Mesendoderm (in vitro differentiated cells): ENCODE results near the gene NOC2L.

Experiments used
- DNase-seq: peaks from one replicate; pipeline ENCODE4 v3.0.0; 2013
- H2AK5ac ChIP-seq: 2 replicates; pipeline ENCODE4 v1.6.1; 2013; ENCODE audit warnings: low read length, inconsistent platforms
- H2BK120ac ChIP-seq: 2 replicates; pipeline ENCODE4 v1.6.1; 2013; ENCODE audit warnings: low read depth, mild to moderate bottlenecking, low read length, moderate library complexity, mixed read lengths
- H2BK15ac ChIP-seq: replicated peaks from 2 replicates; pipeline ENCODE4 v1.6.1; 2013; ENCODE audit warnings: low read depth, mild to moderate bottlenecking, moderate library complexity
- H2BK5ac ChIP-seq: 2 replicates; pipeline ENCODE4 v1.6.1; 2013; ENCODE audit warnings: low read length, inconsistent platforms
- H3K18ac ChIP-seq: 2 replicates; pipeline ENCODE4 v1.6.1; 2013; ENCODE audit warnings: mild to moderate bottlenecking, low read length, mixed read lengths
- H3K23ac ChIP-seq: one replicate; pipeline ENCODE4 v1.6.1; 2013; ENCODE audit warnings: low read length
- H3K27ac ChIP-seq: 2 replicates; pipeline ENCODE4 v1.5.1; 2013; ENCODE audit warnings: low read depth, mild to moderate bottlenecking, inconsistent platforms, low read length, moderate library complexity
- H3K27me3 ChIP-seq: 2 replicates; pipeline ENCODE4 v1.6.1; 2013; ENCODE audit warnings: low read length, control low read depth, mild to moderate bottlenecking, inconsistent platforms; ENCODE audit not compliant: insufficient read depth, poor library complexity
- H3K36me3 ChIP-seq: 2 replicates; pipeline ENCODE4 v1.6.1; 2013; ENCODE audit warnings: low read length, inconsistent platforms; ENCODE audit not compliant: control insufficient read depth, insufficient read depth
- H3K4ac ChIP-seq: one replicate; pipeline ENCODE4 v1.6.1; 2013; ENCODE audit warnings: low read depth, mild to moderate bottlenecking, low read length, moderate library complexity
- H3K4me1 ChIP-seq: 2 replicates; pipeline ENCODE4 v1.6.1; 2013; ENCODE audit warnings: low read depth, low read length, inconsistent platforms; ENCODE audit not compliant: control insufficient read depth
- H3K4me2 ChIP-seq: 2 replicates; pipeline ENCODE4 v1.6.1; 2013; ENCODE audit warnings: low read length
- H3K4me3 ChIP-seq: 2 replicates; pipeline ENCODE4 v1.5.1; 2013; ENCODE audit warnings: mild to moderate bottlenecking, low read length
- H3K56ac ChIP-seq: one replicate; pipeline ENCODE4 v1.6.1; 2013; ENCODE audit warnings: low read length
- H3K79me1 ChIP-seq: 2 replicates; pipeline ENCODE4 v1.6.1; 2013; ENCODE audit warnings: low read length, inconsistent platforms
- H3K79me2 ChIP-seq: 2 replicates; pipeline ENCODE4 v1.6.1; 2013; ENCODE audit warnings: mild to moderate bottlenecking, low read length; ENCODE audit not compliant: control insufficient read depth, insufficient read depth
- H3K9ac ChIP-seq: 2 replicates; pipeline ENCODE4 v1.6.1; 2013; ENCODE audit warnings: low read length, inconsistent platforms
- H4K5ac ChIP-seq: one replicate; pipeline ENCODE4 v1.6.1; 2013; ENCODE audit warnings: low read length
- H4K8ac ChIP-seq: one replicate; pipeline ENCODE4 v1.6.1; 2013; ENCODE audit warnings: low read depth, mild to moderate bottlenecking, control low read depth, low read length, moderate library complexity
- WGBS: extraction: QIAGEN DNeasy Blood & Tissue Kit; methylation state at CpG from one replicate; pipeline ENCODE4 v1.1.7; 2013; ENCODE audit warnings: low lambda C conversion rate, missing lambda C conversion rate; ENCODE audit not compliant: insufficient coverage; ENCODE audit errors: extremely low coverage; 5-methylcytosine and 5-hydroxymethylcytosine counted together

Gene NOC2L

GRCh38 chr1:970242-970972, 11.4 kb upstream of the NOC2L start:
- H4K8ac ChIP-seq, result no peak overlapping the region

GRCh38 chr1:969260-969855, 10.3 kb upstream of the NOC2L start:
- H3K27me3 ChIP-seq, result no peaks in the 10 kb centered on the region
- no peak overlapping the region for H2BK5ac ChIP-seq
- H3K79me1 ChIP-seq, result no peaks in the 10 kb centered on the region

More at GRCh38 chr1:970242-970972, 11.4 kb upstream of the NOC2L start:
- no peak overlapping the region for H3K56ac ChIP-seq
- no peak overlapping the region for H2AK5ac ChIP-seq
- no peak for DNase-seq
- no peaks in the 10 kb centered on the region for H3K79me1 ChIP-seq
- no peak overlapping the region for H3K4me2 ChIP-seq
- no peak overlapping the region for H3K23ac ChIP-seq
- H3K27ac ChIP-seq, result no peak overlapping the region
- H2BK15ac ChIP-seq, result no peak overlapping the region
- no peak overlapping the region for H3K4me3 ChIP-seq
- H4K5ac ChIP-seq, result no peak overlapping the region
- no peaks in the 10 kb centered on the region for H3K36me3 ChIP-seq
- no peak overlapping the region for H3K9ac ChIP-seq
- H3K27me3 ChIP-seq, result no peaks in the 10 kb centered on the region
- H2BK5ac ChIP-seq, result no peak overlapping the region
- H3K18ac ChIP-seq, result no peak overlapping the region
- H3K79me2 ChIP-seq, result no peaks in the 10 kb centered on the region
- no peak overlapping the region for H3K4ac ChIP-seq
- no peaks in the 10 kb centered on the region for H3K4me1 ChIP-seq
- no peak overlapping the region for H2BK120ac ChIP-seq
- no CpG with 5 or more reads among the region's 33 CpGs for whole genome bisulfite sequencing

GRCh38 chr1:967466-968343, 8.6 kb upstream of the NOC2L start:
- no peaks in the 10 kb centered on the region for H3K79me1 ChIP-seq
- no peak overlapping the region for H3K4me3 ChIP-seq
- H4K5ac ChIP-seq, result no peak overlapping the region
- no peak overlapping the region for H2BK15ac ChIP-seq
- no peaks in the 10 kb centered on the region for H3K4me1 ChIP-seq
- no peaks in the 10 kb centered on the region for H3K27me3 ChIP-seq
- no peak overlapping the region for H2BK5ac ChIP-seq
- H3K18ac ChIP-seq, result no peak overlapping the region
- no peaks in the 10 kb centered on the region for H3K36me3 ChIP-seq
- H3K56ac ChIP-seq, result peak overlapping the region; percentile 62
- no CpG with 5 or more reads among the region's 23 CpGs for WGBS
- H3K4ac ChIP-seq, result no peak overlapping the region
- no peak overlapping the region for H3K9ac ChIP-seq
- H3K79me2 ChIP-seq, result no peaks in the 10 kb centered on the region
- H3K4me2 ChIP-seq, result no peak overlapping the region
- no peak overlapping the region for H3K27ac ChIP-seq
- no peak overlapping the region for H2BK120ac ChIP-seq
- no peak for DNase-seq
- H4K8ac ChIP-seq, result no peak overlapping the region
- no peak overlapping the region for H3K23ac ChIP-seq
- H2AK5ac ChIP-seq, result no peak overlapping the region

More at GRCh38 chr1:969260-969855, 10.3 kb upstream of the NOC2L start:
- Histone ChIP-seq H3K79me2 (no peaks in the 10 kb centered on the region), H2BK120ac (no peak overlapping the region), H3K27ac (no peak overlapping the region), H4K5ac (no peak overlapping the region), H3K36me3 (no peaks in the 10 kb centered on the region), H3K4me3 (no peak overlapping the region), H2BK15ac (no peak overlapping the region), H3K56ac (no peak overlapping the region), H3K23ac (no peak overlapping the region), H3K18ac (no peak overlapping the region), H3K4ac (no peak overlapping the region), H3K9ac (no peak overlapping the region), H3K4me1 (no peaks in the 10 kb centered on the region), H3K4me2 (no peak overlapping the region), H4K8ac (no peak overlapping the region), H2AK5ac (no peak overlapping the region)
- no CpG with 5 or more reads among the region's 15 CpGs for WGBS
- DNase-seq, result no peak

GRCh38 chr1:966704-967300, 7.7 kb upstream of the NOC2L start:
- no CpG with 5 or more reads among the region's 60 CpGs for WGBS
- Histone ChIP-seq H3K9ac (peak overlapping the region; percentile 81), H3K79me1 (no peaks in the 10 kb centered on the region), H3K23ac (no peak overlapping the region), H3K4me3 (peak overlapping the region; percentile 30), H3K4me1 (no peaks in the 10 kb centered on the region), H2BK5ac (no peak overlapping the region), H2AK5ac (no peak overlapping the region), H3K56ac (peak overlapping the region; percentile 94), H3K4me2 (peak overlapping the region; percentile 79), H3K27ac (no peak overlapping the region), H2BK15ac (no peak overlapping the region), H3K4ac (no peak overlapping the region), H3K36me3 (no peaks in the 10 kb centered on the region), H4K5ac (no peak overlapping the region), H3K79me2 (no peaks in the 10 kb centered on the region), H3K18ac (no peak overlapping the region), H4K8ac (no peak overlapping the region), H2BK120ac (no peak overlapping the region), H3K27me3 (no peaks in the 10 kb centered on the region)
- peak; percentile 69 for DNase-seq

GRCh38 chr1:966135-966703, 7.2 kb upstream of the NOC2L start, which contains the start of gene PLEKHN1:
PLEKHN1 (plus strand) TSS chr1:966482; CDS start chr1:966532, 50 bp downstream.
- H3K79me1 ChIP-seq, result no peaks in the 10 kb centered on the region
- no peak within 1 kb of the TSS for H2AK5ac ChIP-seq
- H3K79me2 ChIP-seq, result no peaks in the 10 kb centered on the region
- H3K18ac ChIP-seq, result no peak within 1 kb of the TSS
- H3K36me3 ChIP-seq, result no peaks in the 10 kb centered on the region
- H3K4me2 ChIP-seq, result peak within 1 kb of the TSS; percentile 79
- no peak within 1 kb of the TSS for H2BK15ac ChIP-seq
- H3K4ac ChIP-seq, result no peak within 1 kb of the TSS
- H3K9ac ChIP-seq, result peak within 1 kb of the TSS; percentile 81
- no peak within 1 kb of the TSS for H4K5ac ChIP-seq
- no peaks in the 10 kb centered on the region for H3K4me1 ChIP-seq
- no CpG with 5 or more reads among the region's 31 CpGs for WGBS
- peak within 1 kb of the TSS; percentile 30 for H3K4me3 ChIP-seq
- no peak within 1 kb of the TSS for H3K23ac ChIP-seq
- no peak within 1 kb of the TSS for H2BK5ac ChIP-seq
- no peak within 1 kb of the TSS for H2BK120ac ChIP-seq
- no peaks in the 10 kb centered on the region for H3K27me3 ChIP-seq
- no peak within 1 kb of the TSS for H3K27ac ChIP-seq
- no peak within 1 kb of the TSS for H4K8ac ChIP-seq
- peak; percentile 67 for DNase-seq
- peak within 1 kb of the TSS; percentile 94 for H3K56ac ChIP-seq
